H1 (cell line): ENCODE results near the gene HTD2. TPM values are rescaled to one million over a fixed set of nuclear protein-coding genes. Genes with fewer than 3 reads are reported as not detected.

Experiments used
- CTCF ChIA-PET: fragments of 300-600 bp; sonication (Branson Sonifier 250); formaldehyde crosslinking; loops from one replicate; lab custom pipeline; 2021; ENCODE audit not compliant: partially characterized antibody; lab: Charles Lee
- POLR2A ChIA-PET: fragments of 300-600 bp; sonication (Branson Sonifier 250); formaldehyde crosslinking; loops from one replicate; lab custom pipeline; 2021; ENCODE audit warnings: inconsistent platforms; ENCODE audit not compliant: partially characterized antibody; lab: Charles Lee
- DNase-seq, 2 experiments: peaks; one replicate each; pipeline versions ENCODE4 v3.0.0 to v3.0.0-alpha.2; 2010 to 2022; ENCODE audit warnings: low spot score in 2 of 2, low read depth in 1 of 2, mixed read lengths in 1 of 2
- FAIRE-seq: peaks from 2 replicates; lab custom pipeline; 2011; peaks lifted over from hg19 to GRCh38; lab: Jason Lieb, UNC
- H2AFZ ChIP-seq: 2 replicates; pipeline ENCODE4 v1.8.1; 2012; ENCODE audit warnings: low read length, inconsistent platforms
- H2AK5ac ChIP-seq: 2 replicates; pipeline ENCODE4 v1.6.1; 2013; ENCODE audit warnings: low read depth, low read length
- H2BK120ac ChIP-seq: replicated peaks from 2 replicates; pipeline ENCODE3; 2013; ENCODE audit warnings: low read depth, low read length, inconsistent platforms
- H2BK12ac ChIP-seq: 2 replicates; pipeline ENCODE4 v1.6.1; 2013; ENCODE audit warnings: low read depth, low read length
- H2BK15ac ChIP-seq: 2 replicates; pipeline ENCODE4 v1.6.1; 2013; ENCODE audit warnings: low read length
- H2BK20ac ChIP-seq: 2 replicates; pipeline ENCODE4 v1.6.1; 2013; ENCODE audit warnings: low read length
- H2BK5ac ChIP-seq: 2 replicates; pipeline ENCODE4 v1.6.1; 2013; ENCODE audit warnings: low read depth, low read length
- H3K14ac ChIP-seq: 2 replicates; pipeline ENCODE4 v1.6.1; 2013; ENCODE audit warnings: inconsistent platforms; ENCODE audit not compliant: insufficient read length
- H3K18ac ChIP-seq: 2 replicates; pipeline ENCODE4 v1.6.1; 2013; ENCODE audit warnings: low read length; ENCODE audit errors: extremely low read depth
- H3K23ac ChIP-seq: 2 replicates; pipeline ENCODE4 v1.6.1; 2013; ENCODE audit warnings: inconsistent platforms; ENCODE audit not compliant: insufficient read length
- H3K23me2 ChIP-seq: 2 replicates; pipeline ENCODE4 v1.6.1; 2013; ENCODE audit warnings: low read depth, low read length
- H3K27ac ChIP-seq: 2 replicates; pipeline ENCODE4 v1.6.1; 2011; ENCODE audit warnings: low read depth, low read length, inconsistent platforms
- H3K27me3 ChIP-seq, 4 experiments: replicated peaks in 1 of 4; 1 replicate in 1 of 4; 2 replicates in 3 of 4; pipeline versions ENCODE4 v1.6.1 to v1.8.1; 2011 to 2013; ENCODE audit warnings: low read length in 3 of 4, mild to moderate bottlenecking in 3 of 4, inconsistent platforms in 2 of 4, mixed read lengths in 2 of 4, moderate library complexity in 1 of 4; ENCODE audit not compliant: control insufficient read depth in 3 of 4, insufficient read depth in 3 of 4; ENCODE audit errors: extremely low read depth in 1 of 4
- H3K36me3 ChIP-seq, 4 experiments: 2 replicates each; pipeline versions ENCODE4 v1.6.1 to v1.8.1; 2011 to 2013; ENCODE audit warnings: mild to moderate bottlenecking in 4 of 4, low read length in 3 of 4, moderate library complexity in 2 of 4, control low read depth in 1 of 4, inconsistent platforms in 1 of 4; ENCODE audit not compliant: insufficient read depth in 4 of 4, control insufficient read depth in 2 of 4
- H3K4ac ChIP-seq: replicated peaks from 2 replicates; pipeline ENCODE3; 2013; ENCODE audit warnings: low read length, low read depth, mixed read lengths, inconsistent platforms; ENCODE audit not compliant: insufficient read length
- H3K4me1 ChIP-seq, 4 experiments: replicated peaks in 1 of 4; 1 replicate in 1 of 4; 2 replicates in 3 of 4; pipeline versions ENCODE4 v1.6.1 to v1.8.1; 2011 to 2013; ENCODE audit warnings: low read length in 3 of 4, inconsistent platforms in 2 of 4, mixed read lengths in 1 of 4; ENCODE audit not compliant: insufficient read depth in 4 of 4, control insufficient read depth in 3 of 4
- H3K4me2 ChIP-seq, 2 experiments: 2 replicates each; pipeline versions ENCODE4 v1.6.1 to v1.8.1; 2011 to 2013; ENCODE audit warnings: low read depth in 2 of 2, low read length in 2 of 2, control low read depth in 1 of 2, inconsistent platforms in 1 of 2, mild to moderate bottlenecking in 1 of 2; ENCODE audit not compliant: insufficient read depth in 1 of 2
- H3K4me3 ChIP-seq, 4 experiments: fragments of 200-600, 300-600 bp in 1 of 4; sonication (generic), shearing (Covaris generic), sonication (Bioruptor Twin) in 1 of 4; 2 replicates each; pipeline versions ENCODE4 v1.5.1 to v1.8.1; 2011 to 2016; ENCODE audit warnings: low read length in 4 of 4, low read depth in 3 of 4, control low read depth in 2 of 4, inconsistent platforms in 2 of 4, mild to moderate bottlenecking in 2 of 4, mixed read lengths in 1 of 4, moderate library complexity in 1 of 4; ENCODE audit not compliant: insufficient read depth in 2 of 4; ENCODE audit errors: extremely low read depth in 1 of 4
- H3K56ac ChIP-seq: replicated peaks from 2 replicates; pipeline ENCODE3; 2013; ENCODE audit warnings: low read depth, mild to moderate bottlenecking, mixed read lengths, low read length, inconsistent platforms; ENCODE audit not compliant: insufficient read length
- H3K79me1 ChIP-seq: 2 replicates; pipeline ENCODE4 v1.6.1; 2013; ENCODE audit warnings: low read depth, low read length, control low read depth
- H3K79me2 ChIP-seq, 2 experiments: 2 replicates each; pipeline versions ENCODE4 v1.6.1 to v1.8.1; 2012 to 2013; ENCODE audit warnings: low read length in 2 of 2, mild to moderate bottlenecking in 2 of 2, inconsistent platforms in 1 of 2; ENCODE audit not compliant: insufficient read depth in 2 of 2, control insufficient read depth in 1 of 2
- H3K9ac ChIP-seq, 4 experiments: replicated peaks in 1 of 4; 1 replicate in 1 of 4; 2 replicates in 3 of 4; pipeline versions ENCODE4 v1.6.1 to v1.8.1; 2011 to 2013; ENCODE audit warnings: low read depth in 3 of 4, low read length in 3 of 4, control low read depth in 2 of 4, mild to moderate bottlenecking in 2 of 4, moderate library complexity in 2 of 4, inconsistent platforms in 1 of 4; ENCODE audit errors: extremely low read depth in 1 of 4
- H3K9me3 ChIP-seq, 2 experiments: 2 replicates each; pipeline versions ENCODE4 v1.6.1 to v1.8.1; 2012 to 2013; ENCODE audit warnings: mild to moderate bottlenecking in 2 of 2, moderate library complexity in 2 of 2, control low read depth in 1 of 2, inconsistent platforms in 1 of 2, low read depth in 1 of 2, low read length in 1 of 2, mixed read lengths in 1 of 2; ENCODE audit not compliant: insufficient read depth in 2 of 2
- H4K20me1 ChIP-seq, 2 experiments: replicated peaks in 1 of 2; 2 replicates each; pipeline versions ENCODE3 to v1.8.1; 2011 to 2013; ENCODE audit warnings: inconsistent platforms in 2 of 2, low read length in 2 of 2, mild to moderate bottlenecking in 1 of 2; ENCODE audit not compliant: insufficient read depth in 2 of 2, control insufficient read depth in 1 of 2
- H4K5ac ChIP-seq: 2 replicates; pipeline ENCODE4 v1.6.1; 2013; ENCODE audit warnings: low read length, low read depth, mixed read lengths, inconsistent platforms; ENCODE audit not compliant: insufficient read length
- H4K8ac ChIP-seq: 2 replicates; pipeline ENCODE4 v1.8.0; 2013; ENCODE audit warnings: mild to moderate bottlenecking, moderate library complexity, low read length, inconsistent platforms; ENCODE audit not compliant: insufficient read depth; ENCODE audit errors: extremely low read depth
- H4K91ac ChIP-seq: replicated peaks from 2 replicates; pipeline ENCODE3; 2013; ENCODE audit warnings: low read length, mixed read lengths, inconsistent platforms; ENCODE audit not compliant: insufficient read length
- ASH2L ChIP-seq: fragments of 200-600, 300-600 bp; sonication (generic); IDR thresholded peaks from one replicate; pipeline ENCODE4 v1.7.1; 2017; ENCODE audit warnings: low read length
- ATF3 ChIP-seq: IDR thresholded peaks from 2 replicates; pipeline ENCODE4 v1.6.1; 2011; ENCODE audit warnings: low read depth, mild to moderate bottlenecking, low read length; ENCODE audit not compliant: insufficient read depth
- CTBP2 ChIP-seq: IDR thresholded peaks from 2 replicates; pipeline ENCODE4 v1.7.0; 2011; ENCODE audit warnings: borderline replicate concordance, mild to moderate bottlenecking, moderate library complexity, mixed read lengths, low read length; ENCODE audit not compliant: insufficient read depth, insufficient read length
- FOSL1 ChIP-seq: IDR thresholded peaks from 2 replicates; pipeline ENCODE4 v1.6.1; 2011; ENCODE audit warnings: mild to moderate bottlenecking, low read depth, low read length, moderate library complexity; ENCODE audit not compliant: insufficient read depth
- GTF2F1 ChIP-seq: IDR thresholded peaks from 2 replicates; pipeline ENCODE4 v1.6.1; 2012; ENCODE audit warnings: low read depth, low read length, improper control_type of control experiment, borderline replicate concordance
- HDAC2 ChIP-seq, 2 experiments: fragments of 300-600 bp in 1 of 2; sonication (generic) in 1 of 2; IDR thresholded peaks; 2 replicates each; pipeline ENCODE4 v1.6.1; 2011 to 2012; ENCODE audit warnings: low read depth in 2 of 2, low read length in 2 of 2, mild to moderate bottlenecking in 2 of 2, moderate library complexity in 2 of 2, borderline replicate concordance in 1 of 2, inconsistent platforms in 1 of 2
- JUN ChIP-seq: IDR thresholded peaks from 2 replicates; pipeline ENCODE4 v1.6.1; 2011; ENCODE audit warnings: low read depth, mild to moderate bottlenecking, improper control_type of control experiment, low read length
- SIX5 ChIP-seq: IDR thresholded peaks from 2 replicates; pipeline ENCODE4 v1.6.1; 2011; ENCODE audit warnings: mild to moderate bottlenecking, low read depth, low read length
- TCF12 ChIP-seq: IDR thresholded peaks from 2 replicates; pipeline ENCODE4 v1.6.1; 2011; ENCODE audit warnings: low read depth, mild to moderate bottlenecking, low read length
- YY1 ChIP-seq: IDR thresholded peaks from 2 replicates; pipeline ENCODE4 v1.6.1; 2011; ENCODE audit warnings: low read depth, mild to moderate bottlenecking, low read length
- WGBS, 2 experiments: shearing (Covaris generic) in 1 of 2; methylation state at CpG; one replicate each; pipeline versions ENCODE4 v1.1.6 to v1.1.7; 2013 to 2015; ENCODE audit warnings: low lambda C conversion rate in 2 of 2, mixed read lengths in 2 of 2, inconsistent platforms in 1 of 2, low coverage in 1 of 2, missing lambda C conversion rate in 1 of 2; ENCODE audit not compliant: insufficient replicate concordance in 2 of 2, insufficient coverage in 1 of 2, insufficient read length in 1 of 2; ENCODE audit errors: extremely low coverage in 1 of 2, missing lambda C conversion rate in 1 of 2; 5-methylcytosine and 5-hydroxymethylcytosine counted together
- polyA plus RNA-seq, 7 experiments: library from polyadenylated mRNA; depleted of rRNA in 3 of 7; stranded (reverse) in 5 of 7; unstranded in 2 of 7; fragments of >200 nt in 5 of 7; fragments of 200-250 nt in 2 of 7; gene quantifications; 1 replicate in 5 of 7; 2 replicates in 1 of 7; 4 replicates in 1 of 7; pipeline versions ENCODE4 v1.2.1 to v1.2.3, GENCODE V29; 2011 to 2013; ENCODE audit warnings: missing spikeins in 2 of 7, mixed read lengths in 2 of 7
- total RNA-seq: library from RNA; stranded (reverse); fragmentation: NEBNext Ultra II Directional; extraction: Animal tissue kit (Norgen Biotek cat#: 25700); gene quantifications from 2 replicates; pipeline ENCODE4 v1.2.1, GENCODE V29; 2021

HTD2 gene
- total and polyA plus RNA-seq, 2 of the 8 experiments (the other 6 are each of a cell fraction or from before 2014, with no cell fraction given) = 8.8 to 10.8 TPM

GRCh38 chr3:58299075-58299474 is 7.2 kb upstream of the HTD2 start:
- no peaks in the 10 kb centered on the region for H3K36me3 ChIP-seq
- H2BK5ac ChIP-seq = no peak overlapping the region
- no peak overlapping the region for H2BK12ac ChIP-seq
- TF ChIP-seq FOSL1 (no peak), ASH2L (no peak), YY1 (no peak), SIX5 (no peak), HDAC2 (IDR thresholded peaks at IDR 0.05; ENCODE audit: borderline replicate concordance in 1 of 2, low read depth in 2 of 2, low read length in 2 of 2) (no peak), TCF12 (no peak), ATF3 (no peak), JUN (no peak), CTBP2 (no peak), GTF2F1 (no peak)
- H3K23ac ChIP-seq = no peak overlapping the region
- H2AFZ ChIP-seq = no peak overlapping the region
- no peaks in the 10 kb centered on the region for H3K79me2 ChIP-seq
- no peak overlapping the region for H3K56ac ChIP-seq
- no peaks in the 10 kb centered on the region for H3K9me3 ChIP-seq
- no peak overlapping the region for H3K9ac ChIP-seq
- ChIA-PET CTCF (interaction anchor here (0.9 to 14.4 kb wide), 18 partner anchors 8 to 164 kb away, joined by 3 to 177 read pairs (median 5); partner anchors contain the start of genes ABHD6, HTD2 and RPP14), POLR2A (no interaction called here)
- H3K4me2 ChIP-seq = no peak overlapping the region
- H3K4ac ChIP-seq = no peak overlapping the region
- H2AK5ac ChIP-seq = no peak overlapping the region
- H4K8ac ChIP-seq = no peak overlapping the region
- no peaks in the 10 kb centered on the region for H4K20me1 ChIP-seq
- H3K79me1 ChIP-seq = no peaks in the 10 kb centered on the region
- no peaks in the 10 kb centered on the region; a peak in 1 of 7 replicates for H3K27me3 ChIP-seq
- DNase-seq = no peak
- H3K27ac ChIP-seq = no peak overlapping the region
- FAIRE-seq = no peak
- H3K14ac ChIP-seq = no peak overlapping the region
- H3K18ac ChIP-seq = no peak overlapping the region
- H3K23me2 ChIP-seq = no peaks in the 10 kb centered on the region
- WGBS, 2 experiments = 90% methylated on average over 2 of the region's 2 CpGs; no CpG with 5 or more reads in 1 of the 2 experiments
- no peak overlapping the region for H4K91ac ChIP-seq
- H4K5ac ChIP-seq = no peak overlapping the region
- H2BK15ac ChIP-seq = no peak overlapping the region
- no peak overlapping the region for H2BK20ac ChIP-seq
- no peak overlapping the region for H3K4me3 ChIP-seq
- H3K4me1 ChIP-seq = peaks cover 0 to 3% (median 0%) of the 10 kb centered on the region in 4 experiments; a peak in 1 of 7 replicates
- H2BK120ac ChIP-seq = no peak overlapping the region
